DLD1 (cell line): ENCODE data around the gene HES1.
"Not testable (repeated sequence)": the region's sequence is repeated elsewhere in the genome, so short reads cannot be mapped to it uniquely, and the experiment has no call there.

Experiments
- in situ Hi-C: cut with HindIII; loops from 2 replicates; pipeline ENCODE4 v1.10.0; 2017; ENCODE audit warnings: low sequenced_read_pairs

The HES1 gene

GRCh38 chr3:194139071-194139813 is 3.3 kb downstream of the HES1 start:
- in situ Hi-C loops, result loop anchor here (10.0 kb wide), 1 partner anchor 166 kb away; no protein-coding TSS in a partner anchor

- in situ Hi-C loops, result loop anchor here (10.0 kb wide), 1 partner anchor 165 kb away; no protein-coding TSS in a partner anchor
Measured at GRCh38 chr3:194139814-194140391, 4.0 kb downstream of the HES1 start.

GRCh38 chr3:194140520-194141414 is 4.8 kb downstream of the HES1 start:
- in situ Hi-C loops, result no loop called here

- in situ Hi-C loops, result no loop called here
Measured at GRCh38 chr3:194141415-194142155, 5.6 kb downstream of the HES1 start.

GRCh38 chr3:194142156-194142910 is 6.4 kb downstream of the HES1 start:
- in situ Hi-C loops, result no loop called here

- in situ Hi-C loops, result no loop called here
Measured at GRCh38 chr3:194145702-194146101, 9.8 kb downstream of the HES1 start.

GRCh38 chr3:194147679-194148078 is 11.7 kb downstream of the HES1 start:
- in situ Hi-C loops, result no loop called here

GRCh38 chr3:194148383-194148782 is 12.4 kb downstream of the HES1 start:
- in situ Hi-C loops, result no loop called here

- in situ Hi-C loops, result no loop called here
Measured at GRCh38 chr3:194150252-194150934, 14.4 kb downstream of the HES1 start.

GRCh38 chr3:194150935-194151302 is 15.0 kb downstream of the HES1 start:
- in situ Hi-C loops, result not testable (repeated sequence)

- in situ Hi-C loops, result no loop called here
Measured at GRCh38 chr3:194154346-194154745, 18.4 kb downstream of the HES1 start.

GRCh38 chr3:194156095-194156494 is 20.1 kb downstream of the HES1 start:
- in situ Hi-C loops, result no loop called here

GRCh38 chr3:194158942-194159439 is 23.0 kb downstream of the HES1 start:
- in situ Hi-C loops, result no loop called here

GRCh38 chr3:194160158-194160557 is 24.2 kb downstream of the HES1 start:
- in situ Hi-C loops, result no loop called here

- in situ Hi-C loops, result no loop called here
Measured at GRCh38 chr3:194161131-194162045, 25.4 kb downstream of the HES1 start.

- in situ Hi-C loops, result no loop called here
Measured at GRCh38 chr3:194162070-194162678, 26.2 kb downstream of the HES1 start.

- in situ Hi-C loops, result no loop called here
Measured at GRCh38 chr3:194162817-194163584, 27.1 kb downstream of the HES1 start.
